OCI-LY3 (cell line): ENCODE results near the gene CEACAM5.

Experiments used
- EZH2phosphoT487 ChIP-seq: fragments of 200-600 bp; shearing (Covaris generic); IDR thresholded peaks from 2 replicates; pipeline ENCODE4 v1.6.1; 2018; ENCODE audit warnings: antibody characterized with exemption, mixed run types, low read depth
- TF ChIP-seq, protein P1 (sequence below): fragments of 200-600, 300-600 bp; sonication (generic); IDR thresholded peaks from 2 replicates; pipeline ENCODE4 v1.5.1; 2014; ENCODE audit warnings: antibody characterized with exemption, low read length, low read depth

- TF ChIP-seq, protein P1, sequence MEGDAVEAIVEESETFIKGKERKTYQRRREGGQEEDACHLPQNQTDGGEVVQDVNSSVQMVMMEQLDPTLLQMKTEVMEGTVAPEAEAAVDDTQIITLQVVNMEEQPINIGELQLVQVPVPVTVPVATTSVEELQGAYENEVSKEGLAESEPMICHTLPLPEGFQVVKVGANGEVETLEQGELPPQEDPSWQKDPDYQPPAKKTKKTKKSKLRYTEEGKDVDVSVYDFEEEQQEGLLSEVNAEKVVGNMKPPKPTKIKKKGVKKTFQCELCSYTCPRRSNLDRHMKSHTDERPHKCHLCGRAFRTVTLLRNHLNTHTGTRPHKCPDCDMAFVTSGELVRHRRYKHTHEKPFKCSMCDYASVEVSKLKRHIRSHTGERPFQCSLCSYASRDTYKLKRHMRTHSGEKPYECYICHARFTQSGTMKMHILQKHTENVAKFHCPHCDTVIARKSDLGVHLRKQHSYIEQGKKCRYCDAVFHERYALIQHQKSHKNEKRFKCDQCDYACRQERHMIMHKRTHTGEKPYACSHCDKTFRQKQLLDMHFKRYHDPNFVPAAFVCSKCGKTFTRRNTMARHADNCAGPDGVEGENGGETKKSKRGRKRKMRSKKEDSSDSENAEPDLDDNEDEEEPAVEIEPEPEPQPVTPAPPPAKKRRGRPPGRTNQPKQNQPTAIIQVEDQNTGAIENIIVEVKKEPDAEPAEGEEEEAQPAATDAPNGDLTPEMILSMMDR = no peak
- TF ChIP-seq EZH2phosphoT487 = no peak
Observed at GRCh38 chr19:41718761-41719160, 10.3 kb downstream of the CEACAM5 start.
